ENCODE data around the gene BNIP3. TPM values are rescaled to one million over a fixed set of nuclear protein-coding genes. Genes with fewer than 3 reads are reported as not detected.
"Not testable (repeated sequence)": the region's sequence is repeated elsewhere in the genome, so short reads cannot be mapped to it uniquely, and the experiment has no call there.

The BNIP3 gene
- total RNA-seq, 1 donor from 2014 or later = 112 TPM

DNA sequence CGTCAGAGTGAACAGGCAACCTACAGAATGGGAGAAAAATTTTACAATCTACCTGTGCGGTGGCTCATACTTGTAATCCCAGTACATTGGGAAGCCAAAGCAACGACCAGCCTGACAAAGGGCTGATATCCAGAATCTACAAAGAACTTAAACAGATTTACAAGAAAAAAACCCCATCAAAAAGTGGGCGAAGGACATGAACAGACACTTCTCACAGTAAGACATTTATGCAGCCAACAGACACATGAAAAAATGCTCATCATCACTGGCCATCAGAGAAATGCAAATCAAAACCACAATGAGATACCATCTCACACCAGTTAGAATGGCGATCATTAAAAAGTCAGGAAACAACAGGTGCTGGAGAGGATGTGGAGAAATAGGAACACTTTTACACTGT, 5.6 kb upstream of the BNIP3 start:
- H3K9me3 Mint-ChIP-seq (ENCODE audit: unreplicated experiment); H3K79me2 ChIP-seq (ENCODE audit: insufficient read depth, low read length); H3K27ac ChIP-seq (ENCODE audit: low read depth, low read length); H3K4me3 Mint-ChIP-seq (ENCODE audit: unreplicated experiment); H3K9ac ChIP-seq (ENCODE audit: low read length); H3K4me2 ChIP-seq (ENCODE audit: low read length); DNase-seq (ENCODE audit: low read depth); H2AFZ ChIP-seq (ENCODE audit: low read depth, low read length); H4K20me1 ChIP-seq (ENCODE audit: insufficient read depth, low read length); H3K4me1 Mint-ChIP-seq (ENCODE audit: low read depth, unreplicated experiment); H3K4me1 ChIP-seq (ENCODE audit: insufficient read depth, low read length); H3K9me3 ChIP-seq (ENCODE audit: insufficient read depth, low read depth, low read length); H3K27me3 ChIP-seq (ENCODE audit: insufficient read depth, low read length); H3K4me3 ChIP-seq (ENCODE audit: insufficient read depth, low read depth, low read length); H3K36me3 Mint-ChIP-seq (ENCODE audit: low read depth, unreplicated experiment); FAIRE-seq; H3K36me3 ChIP-seq (ENCODE audit: insufficient read depth, low read length); H3K27me3 Mint-ChIP-seq (ENCODE audit: low read depth, unreplicated experiment); H3K27ac Mint-ChIP-seq (ENCODE audit: unreplicated experiment): not testable (repeated sequence)

DNA sequence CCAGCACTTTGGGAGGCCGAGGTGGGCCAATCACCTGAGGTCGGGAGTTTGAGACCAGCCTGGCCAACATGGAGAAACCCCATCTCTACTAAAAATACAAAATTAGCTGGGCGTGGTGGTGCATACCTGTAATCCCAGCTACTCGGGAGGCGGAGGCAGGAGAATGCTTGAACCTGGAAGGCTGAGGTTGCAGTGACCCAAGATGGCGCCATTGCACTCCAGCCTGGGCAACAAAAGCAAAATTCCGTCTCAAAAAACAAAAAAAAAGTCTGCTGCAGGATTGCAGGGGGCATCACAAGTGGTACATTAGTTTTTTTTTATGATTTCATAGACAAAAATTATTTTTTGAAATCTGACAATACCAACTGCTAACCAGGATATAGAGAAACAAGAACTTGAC, 5.1 kb upstream of the BNIP3 start:
- not testable (repeated sequence) for H4K20me1 ChIP-seq (ENCODE audit: insufficient read depth, low read length); H3K27me3 ChIP-seq (ENCODE audit: insufficient read depth, low read length); H3K4me3 ChIP-seq (ENCODE audit: insufficient read depth, low read depth, low read length); DNase-seq (ENCODE audit: low read depth); H3K9me3 ChIP-seq (ENCODE audit: insufficient read depth, low read depth, low read length); H3K27ac ChIP-seq (ENCODE audit: low read depth, low read length); FAIRE-seq; H3K27ac Mint-ChIP-seq (ENCODE audit: unreplicated experiment); H3K4me1 ChIP-seq (ENCODE audit: insufficient read depth, low read length); H3K9ac ChIP-seq (ENCODE audit: low read length); H3K4me1 Mint-ChIP-seq (ENCODE audit: low read depth, unreplicated experiment); H3K9me3 Mint-ChIP-seq (ENCODE audit: unreplicated experiment); H3K4me2 ChIP-seq (ENCODE audit: low read length); H2AFZ ChIP-seq (ENCODE audit: low read depth, low read length); H3K4me3 Mint-ChIP-seq (ENCODE audit: unreplicated experiment); H3K36me3 ChIP-seq (ENCODE audit: insufficient read depth, low read length); H3K36me3 Mint-ChIP-seq (ENCODE audit: low read depth, unreplicated experiment); H3K27me3 Mint-ChIP-seq (ENCODE audit: low read depth, unreplicated experiment); H3K79me2 ChIP-seq (ENCODE audit: insufficient read depth, low read length)

DNA sequence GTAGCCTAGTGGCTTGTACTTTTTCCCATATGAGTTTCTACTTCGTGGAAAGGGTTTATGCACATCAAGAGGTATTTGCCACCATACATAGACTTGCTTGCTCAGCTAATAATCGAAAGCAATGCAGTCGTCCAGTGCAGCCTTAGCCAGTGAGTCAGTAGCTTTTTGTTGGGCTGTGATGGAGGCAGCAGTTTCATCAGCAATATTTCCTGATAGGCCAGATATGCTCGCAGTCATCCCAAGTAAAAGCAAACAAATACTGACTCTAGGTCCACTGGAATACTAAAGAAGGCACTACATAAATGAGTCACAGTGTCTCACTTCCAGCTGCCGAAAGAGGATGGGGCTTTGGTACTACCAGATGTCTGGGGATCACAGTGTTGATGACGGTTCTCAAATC, 2.1 kb upstream of the BNIP3 start:
- H3K4me3 Mint-ChIP-seq (ENCODE audit: unreplicated experiment) = peak overlapping the region; percentile 83
- peaks cover 13% of the 10 kb centered on the region for H3K4me1 Mint-ChIP-seq (ENCODE audit: low read depth, unreplicated experiment)
- Histone ChIP-seq H3K27ac (ENCODE audit: low read depth, low read length) (no peak overlapping the region), H3K4me3 (ENCODE audit: insufficient read depth, low read depth, low read length) (no peak overlapping the region), H3K9me3 (ENCODE audit: insufficient read depth, low read depth, low read length) (no peaks in the 10 kb centered on the region), H3K27me3 (ENCODE audit: insufficient read depth, low read length) (no peaks in the 10 kb centered on the region), H3K36me3 (ENCODE audit: insufficient read depth, low read length) (no peaks in the 10 kb centered on the region), H3K9ac (ENCODE audit: low read length) (no peak overlapping the region), H2AFZ (ENCODE audit: low read depth, low read length) (no peak overlapping the region), H3K4me2 (ENCODE audit: low read length) (peak overlapping the region; percentile 21), H4K20me1 (ENCODE audit: insufficient read depth, low read length) (peaks cover 15% of the 10 kb centered on the region), H3K4me1 (ENCODE audit: insufficient read depth, low read length) (peaks cover 17% of the 10 kb centered on the region), H3K79me2 (ENCODE audit: insufficient read depth, low read length) (peaks cover 25% of the 10 kb centered on the region)
- TF ChIP-seq, protein P1, sequence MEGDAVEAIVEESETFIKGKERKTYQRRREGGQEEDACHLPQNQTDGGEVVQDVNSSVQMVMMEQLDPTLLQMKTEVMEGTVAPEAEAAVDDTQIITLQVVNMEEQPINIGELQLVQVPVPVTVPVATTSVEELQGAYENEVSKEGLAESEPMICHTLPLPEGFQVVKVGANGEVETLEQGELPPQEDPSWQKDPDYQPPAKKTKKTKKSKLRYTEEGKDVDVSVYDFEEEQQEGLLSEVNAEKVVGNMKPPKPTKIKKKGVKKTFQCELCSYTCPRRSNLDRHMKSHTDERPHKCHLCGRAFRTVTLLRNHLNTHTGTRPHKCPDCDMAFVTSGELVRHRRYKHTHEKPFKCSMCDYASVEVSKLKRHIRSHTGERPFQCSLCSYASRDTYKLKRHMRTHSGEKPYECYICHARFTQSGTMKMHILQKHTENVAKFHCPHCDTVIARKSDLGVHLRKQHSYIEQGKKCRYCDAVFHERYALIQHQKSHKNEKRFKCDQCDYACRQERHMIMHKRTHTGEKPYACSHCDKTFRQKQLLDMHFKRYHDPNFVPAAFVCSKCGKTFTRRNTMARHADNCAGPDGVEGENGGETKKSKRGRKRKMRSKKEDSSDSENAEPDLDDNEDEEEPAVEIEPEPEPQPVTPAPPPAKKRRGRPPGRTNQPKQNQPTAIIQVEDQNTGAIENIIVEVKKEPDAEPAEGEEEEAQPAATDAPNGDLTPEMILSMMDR (IDR thresholded peaks at IDR 0.05; ENCODE audit: insufficient read depth, low read depth, low read length) = no peak
- peaks cover 2% of the 10 kb centered on the region for H3K9me3 Mint-ChIP-seq (ENCODE audit: unreplicated experiment)
- DNase-seq (ENCODE audit: low read depth) = peak; percentile 88
- peak; percentile 17 for FAIRE-seq
- peaks cover 5% of the 10 kb centered on the region for H3K36me3 Mint-ChIP-seq (ENCODE audit: low read depth, unreplicated experiment)
- no peak overlapping the region for H3K27ac Mint-ChIP-seq (ENCODE audit: unreplicated experiment)
- peaks cover 6% of the 10 kb centered on the region for H3K27me3 Mint-ChIP-seq (ENCODE audit: low read depth, unreplicated experiment)

DNA sequence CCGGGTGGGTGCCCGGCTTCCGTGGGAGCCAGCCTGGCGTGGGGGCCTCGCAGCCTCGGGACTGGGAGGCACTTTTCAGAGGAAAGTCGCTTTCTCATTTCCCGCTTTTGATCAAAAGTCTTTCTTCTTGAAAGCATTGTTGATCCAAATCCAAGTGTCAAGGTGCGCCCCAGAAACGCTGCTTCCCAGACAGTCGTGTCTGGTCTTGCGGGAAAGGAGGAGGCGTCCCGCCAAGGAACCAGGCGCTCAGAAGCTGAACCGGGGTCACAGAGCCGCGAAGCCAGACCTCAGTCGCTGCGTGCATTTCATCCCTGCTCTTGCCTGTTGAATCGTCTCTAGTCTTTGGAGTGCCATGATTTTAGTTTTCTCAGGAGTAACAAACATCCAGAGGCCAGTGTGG, 1.1 kb upstream of the BNIP3 start:
- Histone ChIP-seq H3K4me2 (ENCODE audit: low read length) (peak overlapping the region; percentile 98), H3K9me3 (ENCODE audit: insufficient read depth, low read depth, low read length) (no peaks in the 10 kb centered on the region), H2AFZ (ENCODE audit: low read depth, low read length) (peak overlapping the region; percentile 82), H3K27me3 (ENCODE audit: insufficient read depth, low read length) (no peaks in the 10 kb centered on the region), H3K4me1 (ENCODE audit: insufficient read depth, low read length) (peaks cover 17% of the 10 kb centered on the region), H3K4me3 (ENCODE audit: insufficient read depth, low read depth, low read length) (peak overlapping the region; percentile 60), H3K9ac (ENCODE audit: low read length) (peak overlapping the region; percentile 71), H3K36me3 (ENCODE audit: insufficient read depth, low read length) (no peaks in the 10 kb centered on the region), H3K27ac (ENCODE audit: low read depth, low read length) (no peak overlapping the region), H3K79me2 (ENCODE audit: insufficient read depth, low read length) (peaks cover 34% of the 10 kb centered on the region), H4K20me1 (ENCODE audit: insufficient read depth, low read length) (peaks cover 25% of the 10 kb centered on the region)
- Mint-ChIP-seq H3K4me1 (ENCODE audit: low read depth, unreplicated experiment) (peaks cover 19% of the 10 kb centered on the region), H3K27me3 (ENCODE audit: low read depth, unreplicated experiment) (peaks cover 6% of the 10 kb centered on the region), H3K4me3 (ENCODE audit: unreplicated experiment) (peak overlapping the region; percentile 83), H3K9me3 (ENCODE audit: unreplicated experiment) (peaks cover 2% of the 10 kb centered on the region), H3K27ac (ENCODE audit: unreplicated experiment) (peak overlapping the region; percentile 93), H3K36me3 (ENCODE audit: low read depth, unreplicated experiment) (peaks cover 5% of the 10 kb centered on the region)
- no peak for FAIRE-seq
- DNase-seq (ENCODE audit: low read depth) = no peak
- TF ChIP-seq, protein P1 (IDR thresholded peaks at IDR 0.05; ENCODE audit: insufficient read depth, low read depth, low read length) = no peak
- no peak for TF ChIP-seq EZH2 (IDR thresholded peaks at IDR 0.05; ENCODE audit: insufficient read depth, low read length)

All from astrocyte (in vitro differentiated cells and primary cell).